Glutamatergic neuron (in vitro differentiated cells): ENCODE data around the gene LTA. TPM values are rescaled to one million over a fixed set of nuclear protein-coding genes. Genes with fewer than 3 reads are reported as not detected.

Experiments
- DNase-seq: peaks from one replicate; pipeline ENCODE4 v3.0.0; 2022
- H3K27ac Mint-ChIP-seq: one replicate; pipeline ENCODE4 v1.8.0; 2020; ENCODE audit warnings: mild to moderate bottlenecking, mixed read lengths, inconsistent platforms; ENCODE audit not compliant: unreplicated experiment
- H3K27me3 Mint-ChIP-seq: one replicate; pipeline ENCODE4 v1.8.0; 2020; ENCODE audit warnings: mild to moderate bottlenecking, moderate library complexity, mixed read lengths, inconsistent platforms; ENCODE audit not compliant: unreplicated experiment
- H3K36me3 Mint-ChIP-seq: one replicate; pipeline ENCODE4 v1.8.0; 2020; ENCODE audit warnings: mild to moderate bottlenecking, mixed read lengths, inconsistent platforms; ENCODE audit not compliant: unreplicated experiment
- H3K4me1 Mint-ChIP-seq: one replicate; pipeline ENCODE4 v1.8.0; 2020; ENCODE audit warnings: mild to moderate bottlenecking, low read depth, mixed read lengths, inconsistent platforms; ENCODE audit not compliant: unreplicated experiment
- H3K4me3 Mint-ChIP-seq: one replicate; pipeline ENCODE4 v1.8.0; 2020; ENCODE audit warnings: mild to moderate bottlenecking, mixed read lengths, inconsistent platforms; ENCODE audit not compliant: unreplicated experiment
- H3K9me3 Mint-ChIP-seq: one replicate; pipeline ENCODE4 v1.8.0; 2020; ENCODE audit warnings: mild to moderate bottlenecking, moderate library complexity, mixed read lengths, inconsistent platforms; ENCODE audit not compliant: unreplicated experiment
- long read RNA-seq: library from polyadenylated mRNA; unstranded; transcript quantifications from one replicate; pipeline ENCODE4 v2.0.0, GENCODE V29; 2020; ENCODE audit not compliant: unreplicated experiment
- total RNA-seq: library from RNA; stranded (reverse); fragmentation: NEBNext Ultra II Directional; extraction: Animal tissue kit (Norgen Biotek cat#: 25700); gene quantifications from one replicate; pipeline ENCODE4 v1.2.1, GENCODE V29; 2021; ENCODE audit not compliant: unreplicated experiment
- TF ChIP-seq, protein P1 (sequence below): fragments of 200-600 bp; sonication (generic); IDR thresholded peaks from one replicate; pipeline ENCODE4 v1.5.0; 2021; ENCODE audit not compliant: partially characterized antibody, unreplicated experiment

The LTA gene, protein sequence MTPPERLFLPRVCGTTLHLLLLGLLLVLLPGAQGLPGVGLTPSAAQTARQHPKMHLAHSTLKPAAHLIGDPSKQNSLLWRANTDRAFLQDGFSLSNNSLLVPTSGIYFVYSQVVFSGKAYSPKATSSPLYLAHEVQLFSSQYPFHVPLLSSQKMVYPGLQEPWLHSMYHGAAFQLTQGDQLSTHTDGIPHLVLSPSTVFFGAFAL
- not detected for total RNA-seq
- long read RNA-seq: 0 reads

DNA sequence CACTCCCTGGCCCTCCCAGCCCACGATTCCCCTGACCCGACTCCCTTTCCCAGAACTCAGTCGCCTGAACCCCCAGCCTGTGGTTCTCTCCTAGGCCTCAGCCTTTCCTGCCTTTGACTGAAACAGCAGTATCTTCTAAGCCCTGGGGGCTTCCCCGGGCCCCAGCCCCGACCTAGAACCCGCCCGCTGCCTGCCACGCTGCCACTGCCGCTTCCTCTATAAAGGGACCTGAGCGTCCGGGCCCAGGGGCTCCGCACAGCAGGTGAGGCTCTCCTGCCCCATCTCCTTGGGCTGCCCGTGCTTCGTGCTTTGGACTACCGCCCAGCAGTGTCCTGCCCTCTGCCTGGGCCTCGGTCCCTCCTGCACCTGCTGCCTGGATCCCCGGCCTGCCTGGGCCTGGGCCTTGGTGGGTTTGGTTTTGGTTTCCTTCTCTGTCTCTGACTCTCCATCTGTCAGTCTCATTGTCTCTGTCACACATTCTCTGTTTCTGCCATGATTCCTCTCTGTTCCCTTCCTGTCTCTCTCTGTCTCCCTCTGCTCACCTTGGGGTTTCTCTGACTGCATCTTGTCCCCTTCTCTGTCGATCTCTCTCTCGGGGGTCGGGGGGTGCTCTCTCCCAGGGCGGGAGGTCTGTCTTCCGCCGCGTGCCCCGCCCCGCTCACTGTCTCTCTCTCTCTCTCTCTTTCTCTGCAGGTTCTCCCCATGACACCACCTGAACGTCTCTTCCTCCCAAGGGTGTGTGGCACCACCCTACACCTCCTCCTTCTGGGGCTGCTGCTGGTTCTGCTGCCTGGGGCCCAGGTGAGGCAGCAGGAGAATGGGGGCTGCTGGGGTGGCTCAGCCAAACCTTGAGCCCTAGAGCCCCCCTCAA lies at the start of gene LTA:
Gene LTA (plus strand): TSS at position 249 of the 871 bp plus-strand sequence. CDS start 454 bp downstream, at position 703.
- peaks cover 12% of the 10 kb centered on the region for H3K27me3 Mint-ChIP-seq
- peaks cover 10% of the 10 kb centered on the region for H3K9me3 Mint-ChIP-seq
- no peak for DNase-seq
- H3K36me3 Mint-ChIP-seq: no peaks in the 10 kb centered on the region
- H3K4me1 Mint-ChIP-seq: peaks cover 3% of the 10 kb centered on the region
- no peak within 1 kb of the TSS for H3K4me3 Mint-ChIP-seq
- TF ChIP-seq, protein P1, sequence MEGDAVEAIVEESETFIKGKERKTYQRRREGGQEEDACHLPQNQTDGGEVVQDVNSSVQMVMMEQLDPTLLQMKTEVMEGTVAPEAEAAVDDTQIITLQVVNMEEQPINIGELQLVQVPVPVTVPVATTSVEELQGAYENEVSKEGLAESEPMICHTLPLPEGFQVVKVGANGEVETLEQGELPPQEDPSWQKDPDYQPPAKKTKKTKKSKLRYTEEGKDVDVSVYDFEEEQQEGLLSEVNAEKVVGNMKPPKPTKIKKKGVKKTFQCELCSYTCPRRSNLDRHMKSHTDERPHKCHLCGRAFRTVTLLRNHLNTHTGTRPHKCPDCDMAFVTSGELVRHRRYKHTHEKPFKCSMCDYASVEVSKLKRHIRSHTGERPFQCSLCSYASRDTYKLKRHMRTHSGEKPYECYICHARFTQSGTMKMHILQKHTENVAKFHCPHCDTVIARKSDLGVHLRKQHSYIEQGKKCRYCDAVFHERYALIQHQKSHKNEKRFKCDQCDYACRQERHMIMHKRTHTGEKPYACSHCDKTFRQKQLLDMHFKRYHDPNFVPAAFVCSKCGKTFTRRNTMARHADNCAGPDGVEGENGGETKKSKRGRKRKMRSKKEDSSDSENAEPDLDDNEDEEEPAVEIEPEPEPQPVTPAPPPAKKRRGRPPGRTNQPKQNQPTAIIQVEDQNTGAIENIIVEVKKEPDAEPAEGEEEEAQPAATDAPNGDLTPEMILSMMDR: no peak
- H3K27ac Mint-ChIP-seq: no peak within 1 kb of the TSS

DNA sequence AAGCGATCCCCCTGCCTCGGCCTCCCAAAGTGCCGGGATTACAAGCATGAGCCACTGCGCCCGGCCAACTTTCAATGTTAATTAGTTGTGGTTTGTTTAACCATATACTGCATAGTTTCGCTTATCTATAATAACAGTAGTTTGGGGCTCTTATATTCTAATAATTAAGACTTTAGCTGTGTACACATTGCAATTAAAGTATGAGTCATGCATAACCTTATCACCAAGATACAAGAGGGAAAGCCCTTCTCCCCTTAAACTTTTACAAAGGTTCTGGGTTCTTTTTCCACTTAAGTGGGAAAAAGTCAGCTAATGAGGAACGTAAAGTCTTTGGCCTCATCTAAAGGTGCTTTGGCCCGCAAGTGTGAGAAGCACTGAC lies 46.5 kb upstream of the LTA start:
- TF ChIP-seq, protein P1: no peak
- Mint-ChIP-seq H3K4me3 (no peak overlapping the region), H3K36me3 (peaks cover 7% of the 10 kb centered on the region), H3K4me1 (peaks cover 3% of the 10 kb centered on the region), H3K9me3 (no peaks in the 10 kb centered on the region), H3K27me3 (peaks cover 6% of the 10 kb centered on the region), H3K27ac (no peak overlapping the region)
- DNase-seq: no peak

DNA sequence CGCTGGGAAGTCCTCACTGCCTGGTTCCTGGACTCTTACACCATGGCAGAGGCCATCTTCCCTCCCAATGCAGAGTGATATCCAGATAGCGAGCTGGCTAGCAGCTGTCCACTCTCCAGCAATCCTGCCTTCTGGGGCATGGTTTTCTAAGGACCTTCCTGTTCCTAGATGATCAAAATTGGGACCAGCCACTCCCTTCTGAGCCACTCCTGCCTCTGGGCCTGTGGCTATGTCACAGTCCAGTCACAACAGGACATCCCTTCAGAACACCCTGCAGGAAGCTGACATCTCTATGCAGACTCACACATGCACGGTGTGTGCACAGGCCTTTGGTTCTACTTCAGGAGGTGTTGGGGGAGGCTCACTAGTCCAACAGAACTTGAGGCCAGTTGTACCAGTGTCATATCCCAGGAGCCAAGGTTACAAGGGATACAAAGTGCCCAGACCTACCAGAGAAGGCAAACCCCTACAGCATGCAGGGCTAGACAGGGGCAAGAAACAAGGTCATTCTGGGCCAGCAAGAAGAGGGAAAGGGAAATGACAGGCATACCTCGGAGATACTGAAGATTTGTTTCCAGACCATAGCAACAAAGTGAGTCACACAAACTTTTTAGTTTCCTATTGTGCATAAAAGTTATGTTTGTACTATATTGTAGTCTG lies 46.0 kb upstream of the LTA start:
- peaks cover 6% of the 10 kb centered on the region for H3K27me3 Mint-ChIP-seq
- H3K27ac Mint-ChIP-seq: no peak overlapping the region
- no peaks in the 10 kb centered on the region for H3K9me3 Mint-ChIP-seq
- H3K4me1 Mint-ChIP-seq: peaks cover 3% of the 10 kb centered on the region
- TF ChIP-seq, protein P1: no peak
- H3K36me3 Mint-ChIP-seq: peaks cover 8% of the 10 kb centered on the region
- H3K4me3 Mint-ChIP-seq: no peak overlapping the region
- no peak for DNase-seq

DNA sequence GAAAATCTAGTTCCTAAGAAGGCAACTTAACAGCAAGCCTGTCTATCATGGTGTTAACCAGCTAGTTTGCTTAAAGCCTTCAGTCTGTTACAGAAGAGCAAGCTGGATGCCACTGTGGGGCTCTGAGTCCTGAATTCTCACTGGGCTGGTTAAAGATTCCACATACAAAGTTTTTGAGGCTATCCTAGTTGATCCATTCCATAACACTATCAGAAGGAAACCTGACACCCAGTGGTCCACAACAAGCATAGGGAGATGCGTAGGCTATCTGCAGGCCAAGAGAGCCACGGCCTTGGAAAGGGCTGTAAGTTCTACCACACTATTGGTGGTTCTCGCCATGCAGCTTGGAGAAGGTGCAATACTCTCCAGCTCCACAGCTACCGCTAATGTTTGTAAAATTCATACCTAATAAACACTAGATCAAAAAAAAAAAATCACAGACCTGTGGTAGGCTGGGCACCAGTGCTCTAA lies 43.7 kb upstream of the LTA start:
- H3K9me3 Mint-ChIP-seq: no peaks in the 10 kb centered on the region
- H3K4me1 Mint-ChIP-seq: peaks cover 3% of the 10 kb centered on the region
- H3K27ac Mint-ChIP-seq: no peak overlapping the region
- H3K27me3 Mint-ChIP-seq: peaks cover 6% of the 10 kb centered on the region
- DNase-seq: no peak
- peaks cover 8% of the 10 kb centered on the region for H3K36me3 Mint-ChIP-seq
- TF ChIP-seq, protein P1: no peak
- H3K4me3 Mint-ChIP-seq: no peak overlapping the region
